Naive thymus-derived CD4-positive, alpha-beta T cell (primary cell): ENCODE results near the gene UQCC5. TPM values are rescaled to one million over a fixed set of nuclear protein-coding genes. Genes with fewer than 3 reads are reported as not detected.
A peak's percentile ranks its signal among the peaks of the same experiment; 100 is the strongest.

ENCODE experiments used
- ATAC-seq: fragments of 150-1000 bp; cut with Tn5 transposase; 2 replicates; pipeline ENCODE4 v1.10.0; 2021; ENCODE audit warnings: mild to moderate bottlenecking, moderate library complexity
- CTCF ChIA-PET: fragments of 350-600 bp; sonication (Branson Sonifier 250); formaldehyde crosslinking; loops from one replicate; lab custom pipeline; 2021; ENCODE audit warnings: antibody characterized with exemption; lab: Charles Lee
- POLR2A ChIA-PET: fragments of 350-600 bp; sonication (Branson Sonifier 250); formaldehyde crosslinking; loops from one replicate; lab custom pipeline; 2021; ENCODE audit warnings: antibody characterized with exemption, inconsistent platforms; lab: Charles Lee
- DNase-seq, 9 donors: peaks; one replicate each; pipeline versions ENCODE4 v3.0.0 to v3.0.0-alpha.2; 2020 to 2022; ENCODE audit warnings: mixed read lengths in 1 of 9
- H3K27ac ChIP-seq: one replicate; pipeline ENCODE4 v1.7.0; 2013; ENCODE audit warnings: mild to moderate bottlenecking, low read depth, low read length, moderate library complexity
- H3K27me3 ChIP-seq, 2 donors: one replicate each; pipeline ENCODE4 v1.7.0; 2013; ENCODE audit warnings: low read length in 2 of 2, mild to moderate bottlenecking in 2 of 2, moderate library complexity in 2 of 2; ENCODE audit not compliant: control insufficient read depth in 2 of 2, insufficient read depth in 2 of 2
- H3K36me3 ChIP-seq, 3 experiments: 1 replicate in 2 of 3; 2 replicates in 1 of 3; pipeline ENCODE4 v1.7.0; 2013; ENCODE audit warnings: low read length in 3 of 3, mild to moderate bottlenecking in 3 of 3, moderate library complexity in 1 of 3; ENCODE audit not compliant: insufficient read depth in 3 of 3, control insufficient read depth in 2 of 3
- H3K4me1 ChIP-seq, 2 donors: one replicate each; pipeline ENCODE4 v1.7.0; 2013; ENCODE audit warnings: low read length in 2 of 2, mild to moderate bottlenecking in 2 of 2, moderate library complexity in 1 of 2; ENCODE audit not compliant: control insufficient read depth in 2 of 2, insufficient read depth in 2 of 2
- H3K4me3 ChIP-seq: 2 replicates; pipeline ENCODE4 v1.7.0; 2013; ENCODE audit warnings: mild to moderate bottlenecking, low read length
- H3K9me3 ChIP-seq, 3 experiments: 1 replicate in 2 of 3; 2 replicates in 1 of 3; pipeline ENCODE4 v1.7.0; 2013; ENCODE audit warnings: low read length in 3 of 3; ENCODE audit not compliant: control insufficient read depth in 2 of 3
- H3K27ac Mint-ChIP-seq, 9 donors: one replicate each; pipeline ENCODE4 v1.8.0; 2020 to 2022; ENCODE audit warnings: mixed read lengths in 9 of 9, mild to moderate bottlenecking in 8 of 9, moderate library complexity in 5 of 9, inconsistent platforms in 2 of 9
- H3K27me3 Mint-ChIP-seq, 5 donors: one replicate each; pipeline ENCODE4 v1.8.0; 2021 to 2022; ENCODE audit warnings: mixed read lengths in 5 of 5, mild to moderate bottlenecking in 1 of 5
- H3K36me3 Mint-ChIP-seq, 5 donors: one replicate each; pipeline ENCODE4 v1.8.0; 2020 to 2022; ENCODE audit warnings: mixed read lengths in 5 of 5, mild to moderate bottlenecking in 3 of 5, inconsistent platforms in 1 of 5
- H3K4me1 Mint-ChIP-seq, 7 donors: one replicate each; pipeline ENCODE4 v1.8.0; 2020 to 2022; ENCODE audit warnings: mixed read lengths in 7 of 7, mild to moderate bottlenecking in 3 of 7, inconsistent platforms in 1 of 7
- H3K4me3 Mint-ChIP-seq, 10 donors: one replicate each; pipeline ENCODE4 v1.8.0; 2020 to 2022; ENCODE audit warnings: mild to moderate bottlenecking in 10 of 10, mixed read lengths in 10 of 10, moderate library complexity in 6 of 10, inconsistent platforms in 2 of 10
- H3K9me3 Mint-ChIP-seq, 11 donors: one replicate each; pipeline ENCODE4 v1.8.0; 2020 to 2022; ENCODE audit warnings: mixed read lengths in 11 of 11, mild to moderate bottlenecking in 4 of 11, inconsistent platforms in 1 of 11, moderate library complexity in 1 of 11
- intact Hi-C, 2 donors: fragments of 100-400 bp; cut with micrococcal nuclease; formaldehyde crosslinking; loops; one replicate each; pipeline ENCODE4 v1.15.1; 2023
- polyA plus RNA-seq, 2 donors: library from polyadenylated mRNA; unstranded; fragments of 300-500 nt; fragmentation: Illumina TruSeq; gene quantifications; one replicate each; pipeline ENCODE4 v1.2.3, GENCODE V29; 2021
- total RNA-seq, 6 experiments: library from RNA in 5 of 6; stranded (reverse) in 5 of 6; gene quantifications; 1 replicate in 5 of 6; 2 replicates in 1 of 6; pipeline ENCODE4 v1.2.3 and lab custom pipeline; 2021 to 2026

The UQCC5 gene
- total and polyA plus RNA-seq, 7 experiments from 2014 or later = 5.4 to 28.2 (median 11.7) TPM

GRCh38 chr3:52504977-52505376 is 31.4 kb upstream of the UQCC5 start:
- DNase-seq = no peak
- H3K4me1 ChIP-seq = no peaks in the 10 kb centered on the region
- H3K27me3 ChIP-seq = no peaks in the 10 kb centered on the region
- Mint-ChIP-seq H3K4me3 (no peak overlapping the region), H3K27ac (no peak overlapping the region), H3K36me3 (no peaks in the 10 kb centered on the region), H3K9me3 (no peaks in the 10 kb centered on the region), H3K4me1 (no peaks in the 10 kb centered on the region), H3K27me3 (no peaks in the 10 kb centered on the region)
- ChIA-PET CTCF (no interaction called here), POLR2A (no interaction called here)
- intact Hi-C loops = no loop called here
- no peak for ATAC-seq
- no peaks in the 10 kb centered on the region for H3K9me3 ChIP-seq
- no peak overlapping the region for H3K27ac ChIP-seq
- H3K4me3 ChIP-seq = no peak overlapping the region
- no peaks in the 10 kb centered on the region for H3K36me3 ChIP-seq

- ChIA-PET CTCF (no interaction called here), POLR2A (no interaction called here)
- no peaks in the 10 kb centered on the region for H3K9me3 Mint-ChIP-seq
- Histone ChIP-seq H3K9me3 (no peaks in the 10 kb centered on the region), H3K4me3 (no peak overlapping the region), H3K27ac (no peak overlapping the region), H3K36me3 (no peaks in the 10 kb centered on the region), H3K4me1 (no peaks in the 10 kb centered on the region), H3K27me3 (no peaks in the 10 kb centered on the region)
- no peak for ATAC-seq
- H3K36me3 Mint-ChIP-seq = no peaks in the 10 kb centered on the region
- intact Hi-C loops = no loop called here
- H3K4me3 Mint-ChIP-seq = no peak overlapping the region
- DNase-seq = no peak
- H3K4me1 Mint-ChIP-seq = no peaks in the 10 kb centered on the region
- H3K27ac Mint-ChIP-seq = no peak overlapping the region
- H3K27me3 Mint-ChIP-seq = no peaks in the 10 kb centered on the region
Measured at GRCh38 chr3:52506266-52506966, 30.0 kb upstream of the UQCC5 start.

GRCh38 chr3:52507359-52507758 is 29.0 kb upstream of the UQCC5 start:
- CTCF ChIA-PET = no interaction called here
- intact Hi-C loops = no loop called here
- no peaks in the 10 kb centered on the region for H3K9me3 ChIP-seq
- H3K27ac ChIP-seq = no peak overlapping the region
- H3K9me3 Mint-ChIP-seq = no peaks in the 10 kb centered on the region
- no peak for ATAC-seq
- H3K27ac Mint-ChIP-seq = no peak overlapping the region
- no peaks in the 10 kb centered on the region for H3K4me1 ChIP-seq
- no peaks in the 10 kb centered on the region for H3K4me1 Mint-ChIP-seq
- no peaks in the 10 kb centered on the region for H3K36me3 ChIP-seq
- DNase-seq = no peak
- POLR2A ChIA-PET = no interaction called here
- H3K27me3 ChIP-seq = no peaks in the 10 kb centered on the region
- no peaks in the 10 kb centered on the region for H3K36me3 Mint-ChIP-seq
- no peak overlapping the region for H3K4me3 ChIP-seq
- no peaks in the 10 kb centered on the region for H3K27me3 Mint-ChIP-seq
- no peak overlapping the region for H3K4me3 Mint-ChIP-seq

GRCh38 chr3:52509753-52510328 is 26.6 kb upstream of the UQCC5 start:
- no peaks in the 10 kb centered on the region for H3K36me3 ChIP-seq
- Mint-ChIP-seq H3K4me1 (no peaks in the 10 kb centered on the region), H3K36me3 (no peaks in the 10 kb centered on the region), H3K27me3 (no peaks in the 10 kb centered on the region), H3K9me3 (no peaks in the 10 kb centered on the region), H3K27ac (peak overlapping the region in 1 of 9 donors; percentile 7), H3K4me3 (no peak overlapping the region)
- no peak overlapping the region for H3K4me3 ChIP-seq
- no peaks in the 10 kb centered on the region for H3K4me1 ChIP-seq
- H3K27me3 ChIP-seq = no peaks in the 10 kb centered on the region
- intact Hi-C loops = no loop called here
- POLR2A ChIA-PET = no interaction called here
- H3K9me3 ChIP-seq = no peaks in the 10 kb centered on the region
- CTCF ChIA-PET = no interaction called here
- ATAC-seq (peak; percentile 55), DNase-seq (no peak)
- no peak overlapping the region for H3K27ac ChIP-seq

- Histone ChIP-seq H3K36me3 (no peaks in the 10 kb centered on the region), H3K9me3 (no peaks in the 10 kb centered on the region), H3K4me3 (no peak overlapping the region), H3K4me1 (no peaks in the 10 kb centered on the region), H3K27me3 (no peaks in the 10 kb centered on the region), H3K27ac (no peak overlapping the region)
- Mint-ChIP-seq H3K27me3 (no peaks in the 10 kb centered on the region), H3K4me1 (no peaks in the 10 kb centered on the region), H3K4me3 (no peak overlapping the region), H3K36me3 (no peaks in the 10 kb centered on the region), H3K9me3 (no peaks in the 10 kb centered on the region), H3K27ac (no peak overlapping the region)
- intact Hi-C loops = no loop called here
- POLR2A ChIA-PET = interaction anchor here (0.9 kb wide), 1 partner anchor 20 kb away, joined by 3 read pairs; no protein-coding TSS in a partner anchor
- CTCF ChIA-PET = no interaction called here
- DNase-seq (no peak), ATAC-seq (no peak)
Measured at GRCh38 chr3:52511509-52511908, 24.9 kb upstream of the UQCC5 start.

- H3K27ac Mint-ChIP-seq = no peak overlapping the region
Measured at GRCh38 chr3:52512105-52512504, 24.3 kb upstream of the UQCC5 start.

GRCh38 chr3:52512727-52513126 is 23.7 kb upstream of the UQCC5 start:
- H3K4me3 Mint-ChIP-seq = no peak overlapping the region
- DNase-seq (no peak), ATAC-seq (no peak)
- no peaks in the 10 kb centered on the region for H3K36me3 Mint-ChIP-seq
- no peaks in the 10 kb centered on the region for H3K27me3 Mint-ChIP-seq
- H3K27me3 ChIP-seq = no peaks in the 10 kb centered on the region
- peaks cover 0 to 1% (median 0%) of the 10 kb centered on the region in 11 donors for H3K9me3 Mint-ChIP-seq
- H3K36me3 ChIP-seq = no peaks in the 10 kb centered on the region
- POLR2A ChIA-PET = no interaction called here
- intact Hi-C loops = no loop called here
- no peaks in the 10 kb centered on the region for H3K9me3 ChIP-seq
- no peaks in the 10 kb centered on the region for H3K4me1 ChIP-seq
- CTCF ChIA-PET = no interaction called here
- no peaks in the 10 kb centered on the region for H3K4me1 Mint-ChIP-seq
- no peak overlapping the region for H3K27ac ChIP-seq
- no peak overlapping the region for H3K4me3 ChIP-seq
- H3K27ac Mint-ChIP-seq = no peak overlapping the region

More at GRCh38 chr3:52512105-52512504, 24.3 kb upstream of the UQCC5 start:
- ATAC-seq = no peak
- Histone ChIP-seq H3K4me1 (no peaks in the 10 kb centered on the region), H3K4me3 (no peak overlapping the region), H3K36me3 (no peaks in the 10 kb centered on the region), H3K27me3 (no peaks in the 10 kb centered on the region), H3K27ac (no peak overlapping the region), H3K9me3 (no peaks in the 10 kb centered on the region)
- ChIA-PET CTCF (no interaction called here), POLR2A (interaction anchor here (0.9 kb wide), 1 partner anchor 20 kb away, joined by 3 read pairs; no protein-coding TSS in a partner anchor)
- H3K27me3 Mint-ChIP-seq = no peaks in the 10 kb centered on the region
- peaks cover 0 to 1% (median 0%) of the 10 kb centered on the region in 11 donors for H3K9me3 Mint-ChIP-seq
- H3K4me1 Mint-ChIP-seq = no peaks in the 10 kb centered on the region
- intact Hi-C loops = no loop called here
- no peak overlapping the region for H3K4me3 Mint-ChIP-seq
- H3K36me3 Mint-ChIP-seq = no peaks in the 10 kb centered on the region
- no peak for DNase-seq
